Muscle of back (tissue), 13 donors: ENCODE measurements around the gene CHRNG. TPM values are rescaled to one million over a fixed set of nuclear protein-coding genes. Genes with fewer than 3 reads are reported as not detected.

ENCODE experiments used
- DNase-seq, 3 donors: peaks; one replicate each; pipeline versions ENCODE4 v3.0.0 to v3.0.0-alpha.2; 2013
- long read RNA-seq, 9 donors: transcript quantifications; one replicate each; lab custom pipeline, GENCODE V29; 2026
- polyA plus RNA-seq, 10 donors: library from polyadenylated mRNA; unstranded; fragments of 120-200 nt; gene quantifications; one replicate each; pipeline ENCODE4 v1.2.1, GENCODE V29; 2013; ENCODE audit not compliant: insufficient read length in 10 of 10

Gene CHRNG, protein sequence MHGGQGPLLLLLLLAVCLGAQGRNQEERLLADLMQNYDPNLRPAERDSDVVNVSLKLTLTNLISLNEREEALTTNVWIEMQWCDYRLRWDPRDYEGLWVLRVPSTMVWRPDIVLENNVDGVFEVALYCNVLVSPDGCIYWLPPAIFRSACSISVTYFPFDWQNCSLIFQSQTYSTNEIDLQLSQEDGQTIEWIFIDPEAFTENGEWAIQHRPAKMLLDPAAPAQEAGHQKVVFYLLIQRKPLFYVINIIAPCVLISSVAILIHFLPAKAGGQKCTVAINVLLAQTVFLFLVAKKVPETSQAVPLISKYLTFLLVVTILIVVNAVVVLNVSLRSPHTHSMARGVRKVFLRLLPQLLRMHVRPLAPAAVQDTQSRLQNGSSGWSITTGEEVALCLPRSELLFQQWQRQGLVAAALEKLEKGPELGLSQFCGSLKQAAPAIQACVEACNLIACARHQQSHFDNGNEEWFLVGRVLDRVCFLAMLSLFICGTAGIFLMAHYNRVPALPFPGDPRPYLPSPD
- 100 to 1,000 TPM in 4 of 10 donors, 10 to 100 TPM in 6; 56.7 to 133 (median 89.2) TPM for polyA plus RNA-seq
- long read RNA-seq, donor 1, transcript CHRNG-203 (5 exons, 880 nt), result major isoform, 12 of 24 reads
- long read RNA-seq, donor 1, partial matches to known transcripts, result 7 of 24 reads
- long read RNA-seq, donor 1, other reads (novel, unspliced or antisense), result 0 of 24 reads
- long read RNA-seq, donor 2, transcript CHRNG-202 (12 exons, 2,262 nt), result minor isoform, 5 of 56 reads
- long read RNA-seq, donor 2, transcript CHRNG-203 (5 exons, 880 nt), result major isoform, 23 of 56 reads
- long read RNA-seq, donor 2, partial matches to known transcripts, result 27 of 56 reads
- long read RNA-seq, donor 2, other reads (novel, unspliced or antisense), result 0 of 56 reads
- long read RNA-seq, donor 3, result 0 reads
- long read RNA-seq, donor 4, transcript CHRNG-203 (5 exons, 880 nt), result major isoform, 10 of 14 reads
- long read RNA-seq, donor 4, partial matches to known transcripts, result 0 of 14 reads
- long read RNA-seq, donor 4, other reads (novel, unspliced or antisense), result 0 of 14 reads
- long read RNA-seq, donor 5, transcript CHRNG-203 (5 exons, 880 nt), result major isoform, 12 of 45 reads
- long read RNA-seq, donor 5, partial matches to known transcripts, result 32 of 45 reads
- long read RNA-seq, donor 5, other reads (novel, unspliced or antisense), result 0 of 45 reads
- long read RNA-seq, donor 6, transcript CHRNG-202 (12 exons, 2,262 nt), result minor isoform, 6 of 34 reads
- long read RNA-seq, donor 6, transcript CHRNG-203 (5 exons, 880 nt), result major isoform, 16 of 34 reads
- long read RNA-seq, donor 6, partial matches to known transcripts, result 11 of 34 reads
- long read RNA-seq, donor 6, other reads (novel, unspliced or antisense), result 0 of 34 reads
- long read RNA-seq, donor 7, transcript CHRNG-202 (12 exons, 2,262 nt), result minor isoform, 5 of 68 reads
- long read RNA-seq, donor 7, transcript CHRNG-203 (5 exons, 880 nt), result major isoform, 14 of 68 reads
- long read RNA-seq, donor 7, partial matches to known transcripts, result 49 of 68 reads
- long read RNA-seq, donor 7, other reads (novel, unspliced or antisense), result 0 of 68 reads
- long read RNA-seq, donor 8, transcript CHRNG-203 (5 exons, 880 nt), result major isoform, 5 of 8 reads
- long read RNA-seq, donor 8, partial matches to known transcripts, result 0 of 8 reads
- long read RNA-seq, donor 8, other reads (novel, unspliced or antisense), result 0 of 8 reads
- long read RNA-seq, donor 9, partial matches to known transcripts, result 0 of 1 reads
- long read RNA-seq, donor 9, other reads (novel, unspliced or antisense), result 0 of 1 reads

- peak; percentile 58 to 68 (median 62) for DNase-seq
These were observed at the start of gene CHRNG for GRCh38 chr2:232539298-232540231. Gene CHRNG, plus strand, starts transcription at chr2:232539692. Its CDS starts 56 bp downstream, at chr2:232539748.

GRCh38 chr2:232490221-232491138 lies 49.0 kb upstream of the CHRNG start:
- DNase-seq, result no peak

GRCh38 chr2:232491139-232491780 lies 48.2 kb upstream of the CHRNG start:
- DNase-seq, result no peak

DNA sequence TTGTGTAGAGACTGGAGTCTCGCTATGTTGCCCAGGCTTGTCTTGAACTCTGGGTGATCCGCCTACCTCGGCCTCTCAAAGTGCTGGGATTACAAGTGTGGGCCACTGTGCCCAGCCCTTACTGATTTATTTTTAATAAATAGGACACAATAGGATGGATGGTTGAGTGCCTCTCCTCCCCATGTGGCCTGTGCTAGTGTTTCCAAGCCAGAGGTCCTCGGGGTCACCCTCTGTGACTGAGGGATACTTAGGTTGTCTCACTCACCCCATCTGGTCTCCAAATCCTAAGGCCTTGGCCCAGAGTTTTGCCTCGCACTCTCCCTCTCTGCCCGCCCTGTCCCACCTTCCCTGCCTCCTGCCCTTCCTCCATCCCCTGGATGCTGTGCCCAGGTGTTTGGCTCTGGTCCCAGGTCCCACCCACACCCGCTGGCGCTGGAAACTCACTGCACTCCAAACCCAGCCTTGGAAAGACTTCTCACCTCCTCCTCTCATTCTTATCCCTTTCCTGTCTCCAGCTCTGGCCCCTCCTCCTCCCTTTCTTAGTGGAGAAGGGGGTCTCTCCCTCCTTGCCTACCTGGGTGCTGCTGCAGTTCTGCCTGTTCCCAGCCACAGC lies 47.1 kb upstream of the CHRNG start:
- DNase-seq, result no peak

DNA sequence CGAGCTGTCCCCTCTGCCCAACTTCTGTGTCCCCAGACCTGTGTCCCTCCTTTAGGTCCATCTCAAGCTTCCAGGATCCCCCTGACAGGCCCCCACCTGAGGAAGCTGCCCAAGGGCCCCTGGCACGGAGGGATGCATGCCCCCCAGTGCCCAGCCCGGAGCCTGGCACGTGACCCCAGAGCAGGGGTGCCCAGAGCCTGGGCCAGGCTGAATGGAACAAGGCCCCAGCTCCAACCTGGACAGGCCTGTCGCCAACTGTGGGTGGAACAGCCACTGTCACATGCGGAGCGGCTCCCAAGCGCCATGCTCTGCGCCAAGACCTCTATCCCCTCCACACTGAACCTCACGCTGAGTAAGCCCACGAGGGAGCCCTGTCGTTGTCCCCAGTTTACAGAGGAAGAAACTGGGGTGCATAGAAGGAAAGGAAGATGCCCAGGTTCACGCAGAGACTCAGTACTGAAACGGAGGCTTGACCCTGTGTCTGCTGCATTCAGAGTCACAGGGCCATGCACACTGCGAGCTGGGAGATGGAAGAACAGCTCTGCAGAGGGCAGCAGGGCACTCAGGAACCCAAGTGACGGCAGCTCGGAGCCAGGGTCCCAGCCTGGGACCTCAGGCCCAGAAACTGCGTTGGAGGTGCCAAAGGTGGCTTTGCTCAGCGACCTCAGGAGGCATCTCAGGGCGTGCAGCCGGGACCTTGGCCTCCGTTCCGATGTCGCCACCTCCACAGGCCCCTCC lies 46.4 kb upstream of the CHRNG start:
- no peak for DNase-seq

- no peak for DNase-seq
These were observed 45.6 kb upstream of the CHRNG start for GRCh38 chr2:232493701-232494474.

DNA sequence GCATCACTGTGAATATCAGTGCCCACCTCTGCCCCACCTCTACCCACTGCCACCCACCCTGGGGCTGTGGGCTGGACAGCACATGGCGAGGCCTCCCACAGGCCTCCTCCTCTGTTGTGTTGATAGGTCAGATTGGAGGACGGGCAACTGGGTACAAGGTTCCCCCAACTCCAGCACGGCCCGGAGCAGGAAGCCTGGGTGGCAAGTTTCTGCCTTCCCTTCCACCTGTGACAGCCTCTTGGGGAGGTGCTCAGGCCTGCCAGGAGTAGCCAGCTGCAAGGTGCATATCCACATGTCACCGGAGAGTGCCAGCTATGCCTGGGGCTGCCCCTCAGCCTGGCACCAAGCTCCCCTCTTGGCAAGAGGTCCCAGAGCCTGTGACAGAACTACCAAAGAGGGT lies 45.0 kb upstream of the CHRNG start:
- DNase-seq, result no peak

DNA sequence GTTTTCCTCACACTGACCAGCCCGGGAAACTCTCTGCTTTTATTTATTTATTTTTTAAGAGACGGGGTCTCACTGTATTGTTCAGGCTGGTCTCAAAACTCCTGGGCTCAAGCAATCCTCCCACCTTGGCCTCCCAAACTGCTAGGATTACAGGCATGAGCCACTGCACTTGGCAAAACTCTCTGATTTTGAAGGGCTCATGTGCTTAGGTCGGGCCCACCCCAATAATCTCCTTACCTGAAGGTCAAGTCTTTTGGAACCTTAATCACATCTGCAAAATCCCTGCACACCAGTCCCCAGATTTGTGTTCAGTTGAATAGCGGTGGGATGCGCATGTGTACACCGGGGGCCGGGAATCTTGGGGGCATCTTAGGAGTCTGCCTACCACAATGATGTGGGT lies 44.2 kb upstream of the CHRNG start:
- DNase-seq, result no peak

DNA sequence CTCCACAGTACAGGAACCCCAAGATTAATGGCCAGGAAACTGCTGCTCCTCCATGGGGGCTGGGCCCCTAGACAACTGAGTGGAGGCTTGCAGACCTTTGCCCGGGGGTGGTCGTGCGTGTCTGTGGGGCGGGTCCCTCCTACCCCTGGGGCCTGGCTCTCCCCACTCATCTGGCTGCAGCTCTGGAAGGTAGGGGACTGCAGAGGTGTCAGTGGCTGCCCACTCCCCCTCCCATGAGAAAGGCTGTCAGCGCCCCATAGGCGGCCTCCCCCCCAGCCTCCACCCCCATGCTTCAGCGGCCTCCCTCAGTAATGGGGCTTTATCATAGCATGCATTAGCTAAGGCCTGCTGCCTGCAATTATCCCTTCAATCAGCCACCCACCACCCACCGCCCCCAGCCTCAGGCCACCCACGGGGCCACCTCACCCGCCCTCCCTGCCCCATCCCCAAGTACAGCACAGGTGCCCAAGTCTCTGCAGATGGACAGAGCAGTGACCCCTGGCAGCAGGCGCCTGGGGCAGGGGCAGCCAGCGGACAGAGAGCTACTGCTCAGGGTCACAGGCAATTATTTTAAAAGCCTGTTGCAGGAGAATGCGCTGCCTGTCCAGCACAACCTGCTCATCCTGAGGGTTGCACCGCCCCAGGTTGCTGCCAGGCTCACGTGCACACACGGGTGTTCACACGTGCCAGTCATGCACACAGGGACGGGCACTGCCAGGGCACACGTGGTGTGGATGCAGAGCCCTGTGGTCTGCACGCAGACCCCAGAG lies 42.8 kb upstream of the CHRNG start:
- no peak for DNase-seq

DNA sequence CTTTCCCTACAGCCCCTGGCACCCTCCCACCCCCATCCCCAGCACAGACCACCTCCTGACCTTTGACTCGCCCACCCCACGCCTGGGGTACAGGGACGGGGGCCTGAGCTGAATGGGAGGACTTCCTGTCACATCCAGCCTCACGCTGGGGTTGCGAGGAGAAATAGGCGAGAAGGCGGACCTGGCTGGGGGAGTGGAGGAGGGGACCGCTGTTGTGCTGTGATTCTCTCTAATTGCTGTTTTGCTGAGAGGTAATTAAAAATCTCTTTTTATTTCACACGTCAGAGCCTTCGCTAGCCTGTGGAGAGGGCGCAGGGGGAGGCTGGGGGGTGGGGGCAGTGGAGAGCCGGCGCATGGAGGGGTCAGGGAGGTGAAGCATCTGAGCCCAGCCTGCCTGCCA lies 42.1 kb upstream of the CHRNG start:
- DNase-seq, result no peak

DNA sequence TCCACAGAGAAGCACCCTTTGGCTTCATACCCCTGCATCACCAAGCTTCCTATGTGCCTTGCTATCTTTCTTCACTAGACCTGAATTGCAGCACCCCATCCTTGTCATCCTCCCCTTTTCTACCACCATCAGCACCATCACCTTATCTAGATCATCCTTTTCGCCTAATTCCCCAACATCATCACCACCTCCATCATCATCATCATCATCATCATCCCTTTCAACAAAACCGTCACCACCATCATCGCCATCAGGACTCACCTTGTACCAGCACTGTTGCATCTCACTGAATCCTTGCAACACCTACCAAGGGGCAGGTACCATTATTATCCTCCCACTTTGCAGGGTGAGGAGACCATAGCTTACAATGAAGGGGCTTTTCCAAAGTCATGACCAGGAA lies 41.0 kb upstream of the CHRNG start:
- DNase-seq, result no peak

GRCh38 chr2:232501331-232501771 lies 38.1 kb upstream of the CHRNG start:
- DNase-seq, result no peak

- no peak for DNase-seq
These were observed 37.6 kb upstream of the CHRNG start for GRCh38 chr2:232501794-232502390.

GRCh38 chr2:232502511-232502910 lies 37.0 kb upstream of the CHRNG start:
- no peak for DNase-seq
